ENCODE measurements around the gene RWDD2A.

Gene RWDD2A

DNA sequence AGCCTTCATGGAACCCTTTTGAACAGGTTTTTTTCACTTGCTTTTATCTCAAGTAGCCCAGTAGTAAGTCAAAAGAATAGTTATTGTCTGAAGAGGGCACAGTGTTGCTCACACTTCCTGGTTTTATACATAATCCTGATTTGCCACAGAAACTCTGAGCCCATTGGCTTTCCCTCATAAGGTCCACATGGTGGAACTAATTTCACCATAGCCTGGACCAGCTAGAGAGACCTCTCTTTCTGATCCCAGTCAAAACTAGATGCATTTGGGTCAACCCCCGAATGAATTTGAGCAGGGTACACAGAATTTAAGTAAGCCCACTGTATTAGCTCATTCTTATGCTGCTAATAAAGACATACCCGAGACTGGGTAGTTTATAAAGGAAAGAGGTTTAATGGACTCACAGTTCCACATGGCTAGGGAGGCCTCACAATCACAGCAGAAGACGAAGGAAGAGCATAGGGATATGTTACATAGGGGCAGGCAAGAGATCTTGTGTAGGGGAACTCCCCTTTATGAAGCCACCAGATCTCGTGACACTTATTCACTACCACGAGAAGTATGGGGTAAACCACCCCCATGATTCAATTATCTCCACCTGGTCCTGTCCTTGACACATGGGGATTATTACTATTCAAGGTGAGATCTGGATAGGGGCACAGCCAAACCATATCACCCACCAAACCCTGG, 6.2 kb downstream of the RWDD2A start:
- DNase-seq: no peak

DNA sequence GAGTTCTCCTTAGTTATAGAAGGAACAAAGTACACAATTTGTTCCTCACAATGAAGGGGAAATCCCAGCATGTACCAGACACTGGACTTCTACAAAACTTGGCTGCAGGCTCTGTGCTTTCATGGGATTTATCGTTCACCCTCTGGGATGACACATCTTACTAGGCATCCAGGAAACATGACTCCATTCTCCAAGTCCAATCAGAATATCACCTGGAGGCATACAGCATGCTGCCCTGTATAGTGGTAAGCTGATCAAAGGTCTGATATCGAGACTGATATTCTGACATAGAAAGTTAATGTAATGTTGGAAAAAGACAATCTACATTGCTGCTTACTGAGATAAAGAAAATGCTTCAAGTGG, 6.7 kb downstream of the RWDD2A start:
- no peak for DNase-seq

DNA sequence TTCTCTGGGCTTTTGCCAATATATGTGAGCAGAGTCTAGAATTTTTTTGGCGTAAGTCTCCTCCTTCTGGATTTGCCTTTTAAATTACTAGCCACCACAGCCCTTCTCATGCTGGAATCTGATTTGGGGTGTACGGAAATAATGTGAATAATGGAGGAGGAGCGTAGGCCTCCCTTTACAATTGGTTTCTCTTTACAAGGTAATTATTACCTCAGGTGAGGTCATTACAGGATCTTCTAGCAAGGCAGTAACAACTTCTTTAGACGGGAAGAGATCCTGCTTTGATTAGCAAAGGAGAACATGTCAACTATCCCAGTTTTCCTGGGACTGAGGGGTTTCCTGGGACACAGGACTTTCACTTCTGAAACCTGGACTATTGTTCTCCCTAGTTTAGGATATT, 8.9 kb downstream of the RWDD2A start:
- DNase-seq: no peak

DNA sequence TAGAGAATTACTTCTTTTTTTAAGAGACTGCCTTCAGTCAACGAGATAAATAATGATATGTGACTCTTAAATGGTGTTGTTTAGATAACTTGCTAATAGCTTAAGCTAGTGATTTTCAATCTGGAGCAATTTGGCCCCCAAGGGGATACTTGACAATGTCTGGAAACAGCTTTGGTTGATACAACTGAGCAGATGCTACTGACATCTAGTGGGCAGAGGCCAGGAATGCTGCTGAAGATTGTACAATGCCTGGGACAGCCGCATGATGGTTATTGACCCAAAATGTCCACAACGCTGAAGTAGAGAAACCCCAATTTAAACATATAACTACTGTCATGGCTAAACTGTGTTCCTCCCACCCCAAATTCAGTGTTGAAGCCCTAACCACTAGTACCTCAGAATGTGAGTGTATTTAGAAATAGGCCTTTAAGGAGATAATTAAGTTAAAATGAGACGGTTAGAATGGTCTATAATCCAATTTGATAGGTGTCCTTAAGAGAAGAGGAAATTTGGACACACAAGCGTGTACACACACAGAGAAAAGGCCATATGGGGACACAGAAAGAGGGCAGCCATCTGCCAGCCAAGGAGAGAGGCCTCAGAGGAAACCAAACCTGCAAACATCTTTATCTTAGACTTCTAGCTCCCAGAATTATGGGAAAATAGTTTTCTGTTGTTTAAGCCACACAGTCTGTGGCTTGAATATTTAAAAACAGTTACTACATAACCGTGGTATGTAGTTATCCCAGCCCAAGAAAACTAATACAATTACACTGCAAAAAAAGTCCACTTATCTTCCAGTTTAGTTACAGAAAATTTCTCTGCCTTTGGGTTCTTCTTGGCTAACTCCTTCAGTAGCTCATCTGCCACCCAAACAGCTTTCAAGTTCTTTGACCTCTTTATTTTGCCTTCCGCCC, 22.2 kb downstream of the RWDD2A start:
- DNase-seq: peak in 2 of 4 experiments; percentile 5 to 25

DNA sequence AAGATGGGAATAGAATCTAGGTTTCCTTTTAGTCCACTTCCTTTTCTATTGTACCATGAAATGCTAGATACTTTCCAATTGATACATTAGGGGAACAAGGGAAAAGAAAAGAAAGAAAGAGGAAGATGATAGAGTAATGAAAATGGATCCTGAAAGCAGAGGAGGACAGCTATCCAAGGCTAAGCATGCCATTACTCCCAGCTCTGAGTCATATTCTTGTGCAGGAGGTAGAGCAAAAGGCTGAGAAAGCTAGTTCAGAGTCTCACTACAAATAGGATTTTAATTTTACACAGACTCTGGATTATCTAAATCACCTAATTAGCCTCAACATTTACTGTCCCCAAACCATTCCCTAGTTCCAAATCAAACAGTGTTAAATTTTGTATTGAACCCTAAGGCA, 23.6 kb downstream of the RWDD2A start:
- no peak for DNase-seq

DNA sequence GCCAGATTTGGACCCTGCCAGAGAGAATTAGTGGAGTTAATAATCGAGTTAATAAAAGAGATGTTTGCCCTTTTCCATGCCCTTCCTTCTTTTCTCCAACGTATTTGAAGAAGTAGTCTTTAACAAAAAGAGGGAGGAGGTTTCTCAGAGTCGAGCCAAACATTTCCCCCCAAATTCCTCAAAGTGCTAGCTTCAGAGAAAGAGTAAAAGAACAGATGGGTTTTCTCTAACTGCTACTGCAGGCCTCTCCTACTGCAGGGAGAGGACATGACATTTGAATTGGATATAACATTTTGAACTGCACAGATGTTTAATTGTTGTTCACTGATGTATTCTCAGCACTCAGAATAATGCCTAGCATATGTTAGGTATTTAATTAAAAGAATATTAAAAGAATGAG, 25.5 kb downstream of the RWDD2A start:
- no peak for DNase-seq

DNA sequence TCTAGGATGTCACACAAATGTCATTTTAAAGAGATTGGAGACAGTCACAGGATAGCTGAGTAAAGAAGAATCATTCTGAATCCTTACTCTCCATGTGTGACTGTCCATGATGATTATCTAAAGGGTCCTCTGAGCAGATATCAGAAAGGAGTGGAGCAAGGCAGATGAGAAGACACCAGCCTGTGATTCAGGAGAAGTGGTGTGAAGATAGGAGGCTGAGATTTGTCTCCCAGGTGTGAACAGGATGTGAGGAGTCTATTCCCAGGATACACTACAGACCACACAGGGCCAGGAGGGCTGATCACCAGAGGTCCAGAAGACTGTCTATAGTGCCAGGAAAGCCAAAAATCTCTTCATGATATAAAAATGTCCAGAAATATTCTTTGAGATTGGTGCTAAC, 27.0 kb downstream of the RWDD2A start:
- DNase-seq: no peak

DNA sequence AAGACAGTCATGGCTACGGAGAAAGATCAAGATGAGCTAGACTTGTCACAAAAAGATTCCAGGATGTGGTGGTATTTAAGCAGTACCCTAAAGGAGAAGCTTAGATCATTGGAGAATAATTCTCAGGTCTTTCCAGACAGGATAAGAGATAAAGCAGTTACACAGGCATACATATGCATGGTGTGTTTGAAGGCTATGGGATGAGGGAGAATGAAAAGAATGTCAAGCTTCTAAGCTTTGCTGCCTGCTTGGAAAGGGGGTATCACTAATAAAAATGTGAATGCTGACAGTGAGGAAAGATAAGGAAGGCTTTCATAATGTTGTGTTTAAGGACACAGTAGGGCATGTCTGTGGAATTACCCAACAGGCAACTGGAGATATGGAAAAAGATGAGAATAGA, 28.1 kb downstream of the RWDD2A start:
- DNase-seq: no peak

DNA sequence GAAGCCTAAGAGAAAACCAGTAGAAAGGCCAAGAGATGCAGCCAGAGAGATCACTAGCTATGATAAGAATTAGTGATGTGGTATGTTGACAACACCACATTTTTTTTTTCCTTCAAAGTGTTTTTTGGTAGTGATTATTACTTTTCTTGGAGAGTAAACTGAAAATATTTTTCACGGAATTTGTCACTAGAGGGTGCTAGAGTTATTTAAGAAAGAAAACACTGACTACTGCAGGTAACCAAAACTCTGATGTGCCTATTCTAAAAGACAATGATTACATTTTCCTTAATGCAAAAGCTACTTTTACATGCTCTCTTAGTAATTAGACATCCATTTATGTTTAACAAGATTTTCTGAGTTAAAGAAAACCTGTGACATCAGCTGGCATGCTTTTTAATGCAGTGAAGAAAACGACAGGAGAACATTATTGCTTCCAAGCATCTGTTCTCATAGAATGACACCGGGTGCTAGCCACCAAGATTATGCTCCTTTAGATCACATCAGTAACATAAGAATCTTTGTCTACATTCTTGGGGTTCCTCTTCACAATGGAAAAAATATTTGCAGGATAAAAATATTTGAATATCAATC, 28.8 kb downstream of the RWDD2A start:
- DNase-seq: no peak

DNA sequence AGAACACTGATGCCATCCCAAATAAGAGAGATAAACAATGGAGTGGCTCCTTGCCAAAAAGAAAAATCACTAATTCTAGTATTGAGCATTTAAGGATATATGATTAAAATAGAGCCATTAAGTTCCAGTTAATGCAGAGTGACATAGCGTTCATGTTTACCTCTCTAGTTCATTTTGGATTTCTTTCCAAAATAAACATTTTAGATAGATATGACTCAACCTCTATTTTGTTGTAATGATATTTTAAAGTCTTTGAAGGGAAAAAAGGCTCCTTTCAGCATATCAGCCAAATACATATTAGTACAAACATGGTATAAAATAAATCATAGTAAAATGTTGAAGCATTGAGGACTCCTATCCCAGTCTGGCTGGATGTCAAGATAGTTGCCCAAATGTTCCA, 33.4 kb downstream of the RWDD2A start:
- DNase-seq: no peak

DNA sequence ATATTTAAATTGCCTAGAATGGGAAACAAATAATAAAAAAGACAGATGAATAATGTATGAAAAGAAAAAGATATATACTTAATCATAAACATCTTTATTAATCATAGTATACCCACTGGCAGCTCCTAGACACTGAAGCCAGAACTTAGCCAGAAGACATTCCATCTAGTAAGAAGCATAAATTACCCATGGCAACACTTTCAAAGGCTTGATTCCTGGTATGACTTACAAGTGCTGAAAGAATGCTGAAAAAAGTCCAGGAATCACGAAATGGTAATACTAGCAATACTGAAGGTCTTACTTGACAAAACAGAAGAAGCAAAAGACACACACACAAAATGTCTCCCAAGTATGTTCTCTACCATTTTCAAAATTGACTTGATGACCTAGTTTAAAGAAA, 38.0 kb downstream of the RWDD2A start:
- no peak for DNase-seq

DNA sequence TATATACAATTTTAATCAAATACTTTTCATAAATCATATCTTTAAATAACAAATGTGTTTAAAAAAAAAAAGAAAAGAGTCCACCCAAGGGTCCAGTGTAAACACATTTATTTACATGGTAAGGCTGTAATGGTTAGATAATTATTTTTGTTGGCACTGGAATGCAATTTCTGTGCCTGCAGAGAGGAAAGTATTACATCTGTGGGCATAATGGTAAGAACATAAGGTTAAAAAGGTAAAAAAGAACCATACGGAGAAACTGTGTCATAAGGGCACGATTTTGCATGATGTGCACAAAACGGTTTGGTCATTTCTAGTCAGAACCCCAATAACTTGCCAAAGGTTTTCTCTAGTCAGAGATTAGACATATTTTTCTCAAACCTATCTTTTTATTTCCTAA, 54.3 kb downstream of the RWDD2A start:
- DNase-seq: no peak

Measured in activated naive CD4-positive, alpha-beta T cell (primary cell).